Effector memory CD8-positive, alpha-beta T cell (primary cell): ENCODE measurements around the gene SPINK14.

Source experiments
- ATAC-seq: fragments of 150-1000 bp; cut with Tn5 transposase; replicated peaks from 2 replicates; pipeline ENCODE4 v1.10.0; 2021; ENCODE audit warnings: mild to moderate bottlenecking, moderate library complexity
- DNase-seq, 3 experiments: peaks; one replicate each; pipeline ENCODE4 v3.0.0; 2021
- H3K27ac Mint-ChIP-seq, 2 donors: one replicate each; pipeline ENCODE4 v1.8.0; 2022; ENCODE audit warnings: mild to moderate bottlenecking in 2 of 2, mixed read lengths in 2 of 2, moderate library complexity in 2 of 2
- H3K27me3 Mint-ChIP-seq, 2 donors: one replicate each; pipeline ENCODE4 v1.8.0; 2022; ENCODE audit warnings: mixed read lengths in 2 of 2
- H3K36me3 Mint-ChIP-seq: one replicate; pipeline ENCODE4 v1.8.0; 2022; ENCODE audit warnings: mild to moderate bottlenecking, moderate library complexity, mixed read lengths; ENCODE audit not compliant: insufficient read depth
- H3K4me1 Mint-ChIP-seq, 2 donors: one replicate each; pipeline ENCODE4 v1.8.0; 2022; ENCODE audit warnings: low read depth in 2 of 2, mixed read lengths in 2 of 2
- H3K4me3 Mint-ChIP-seq, 2 donors: one replicate each; pipeline ENCODE4 v1.8.0; 2022; ENCODE audit warnings: mild to moderate bottlenecking in 2 of 2, mixed read lengths in 2 of 2, moderate library complexity in 2 of 2
- H3K9me3 Mint-ChIP-seq, 2 donors: one replicate each; pipeline ENCODE4 v1.8.0; 2022; ENCODE audit warnings: mixed read lengths in 2 of 2

SPINK14 gene

GRCh38 chr5:148166550-148167283 is 1.6 kb upstream of the SPINK14 start:
- no peak for ATAC-seq
- H3K4me1 Mint-ChIP-seq: peaks cover 2 to 3% of the 10 kb centered on the region in 2 donors

DNA sequence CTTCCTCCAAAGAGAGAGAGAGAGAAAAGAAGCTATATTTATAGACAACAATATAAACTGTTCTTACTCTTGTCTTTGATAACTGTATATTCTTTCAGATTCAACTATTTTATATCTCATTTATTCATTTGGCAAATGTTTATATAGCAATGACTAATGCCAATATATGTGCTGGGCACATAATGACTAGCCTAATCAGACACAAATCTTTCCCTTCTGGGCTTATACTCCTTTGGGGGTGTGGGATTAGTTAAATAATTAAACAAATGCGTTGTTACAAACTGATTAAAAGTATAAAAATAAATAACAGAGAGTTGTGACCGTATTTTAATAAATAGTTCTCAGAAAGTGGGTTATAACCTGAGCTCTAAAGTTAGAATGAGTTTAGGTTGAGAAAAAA is 4.0 kb downstream of the SPINK14 start:
- ATAC-seq: no peak
- Mint-ChIP-seq H3K27ac (no peak overlapping the region), H3K27me3 (peaks cover 15 to 17% of the 10 kb centered on the region in 2 donors), H3K9me3 (no peaks in the 10 kb centered on the region), H3K4me3 (no peak overlapping the region), H3K36me3 (no peaks in the 10 kb centered on the region), H3K4me1 (no peaks in the 10 kb centered on the region)
- DNase-seq: no peak

More at GRCh38 chr5:148166550-148167283, 1.6 kb upstream of the SPINK14 start:
- no peak for DNase-seq
- Mint-ChIP-seq H3K27me3 (peaks cover 0 to 10% of the 10 kb centered on the region in 2 donors), H3K4me3 (no peak overlapping the region), H3K36me3 (no peaks in the 10 kb centered on the region), H3K9me3 (no peaks in the 10 kb centered on the region), H3K27ac (no peak overlapping the region)

DNA sequence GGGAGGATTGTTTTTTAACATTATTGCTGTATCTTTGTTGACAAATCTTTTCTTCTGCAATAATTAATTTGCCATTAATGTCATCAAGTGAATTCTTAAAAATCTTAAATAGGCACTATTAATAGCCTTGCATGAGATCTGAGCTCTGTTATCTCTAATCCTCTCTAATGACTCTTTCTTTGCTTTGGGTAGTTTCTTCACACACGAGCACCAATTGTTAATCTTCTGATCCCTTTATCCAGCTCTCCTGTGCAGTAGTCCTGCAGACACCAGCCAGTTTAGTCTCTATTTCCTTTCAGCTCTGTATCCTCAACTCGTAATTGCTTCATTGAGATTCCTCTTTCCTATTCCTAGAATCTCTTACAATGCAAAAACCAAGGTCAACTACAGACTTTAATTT is 8.1 kb downstream of the SPINK14 start:
- no peaks in the 10 kb centered on the region for H3K9me3 Mint-ChIP-seq
- H3K27me3 Mint-ChIP-seq: peaks cover 18 to 28% of the 10 kb centered on the region in 2 donors
- no peak for ATAC-seq
- no peak overlapping the region for H3K4me3 Mint-ChIP-seq
- no peak for DNase-seq
- H3K4me1 Mint-ChIP-seq: no peaks in the 10 kb centered on the region
- no peaks in the 10 kb centered on the region for H3K36me3 Mint-ChIP-seq
- H3K27ac Mint-ChIP-seq: no peak overlapping the region

- no peak for DNase-seq
- Mint-ChIP-seq H3K36me3 (no peaks in the 10 kb centered on the region), H3K9me3 (no peaks in the 10 kb centered on the region), H3K27ac (no peak overlapping the region), H3K4me1 (no peaks in the 10 kb centered on the region), H3K4me3 (no peak overlapping the region), H3K27me3 (peaks cover 18 to 28% of the 10 kb centered on the region in 2 donors)
- ATAC-seq: no peak
Measured at GRCh38 chr5:148177207-148177606, 8.9 kb downstream of the SPINK14 start.

GRCh38 chr5:148179234-148179824 is 11.0 kb downstream of the SPINK14 start:
- DNase-seq: no peak
- no peak overlapping the region for H3K27ac Mint-ChIP-seq
- no peak overlapping the region for H3K4me3 Mint-ChIP-seq
- peak; percentile 41 for ATAC-seq
- H3K27me3 Mint-ChIP-seq: peaks cover 18 to 21% of the 10 kb centered on the region in 2 donors
- no peaks in the 10 kb centered on the region for H3K36me3 Mint-ChIP-seq
- H3K4me1 Mint-ChIP-seq: no peaks in the 10 kb centered on the region
- no peaks in the 10 kb centered on the region for H3K9me3 Mint-ChIP-seq

DNA sequence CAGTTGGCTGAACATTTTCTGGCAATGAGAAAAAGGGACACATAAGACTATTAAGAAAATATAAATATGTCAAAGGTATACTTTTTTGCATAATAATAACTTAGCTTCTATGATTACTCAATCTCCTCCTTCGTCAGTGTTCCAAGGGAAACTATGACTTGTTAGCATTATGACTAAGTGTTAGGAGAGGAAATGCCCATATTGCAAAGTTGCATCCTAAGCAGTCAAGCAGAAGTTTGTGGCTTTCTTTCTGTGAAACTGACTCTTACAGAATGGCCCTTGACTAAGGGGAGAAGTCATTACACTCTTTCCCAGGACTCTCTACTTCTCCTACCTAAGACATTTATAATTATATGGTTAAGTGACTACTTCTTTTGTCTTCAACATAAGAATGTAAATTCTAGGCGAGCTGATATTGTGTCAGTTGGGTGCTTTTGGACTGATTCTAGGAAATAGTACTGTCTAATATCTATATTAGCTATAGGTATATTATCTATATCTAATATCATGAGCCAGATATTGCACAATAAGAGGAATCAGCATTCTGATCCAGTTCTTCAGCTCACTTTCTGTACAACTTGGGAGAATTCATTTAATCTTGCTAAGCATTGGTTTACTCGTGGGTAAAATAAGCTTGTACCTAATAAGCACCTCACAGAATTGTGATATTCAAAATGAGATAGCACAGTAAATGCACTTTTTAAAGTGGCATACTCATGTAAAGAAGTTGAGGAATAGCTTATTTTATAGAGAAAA is 18.1 kb downstream of the SPINK14 start:
- DNase-seq (no peak), ATAC-seq (no peak)
- no peaks in the 10 kb centered on the region for H3K4me1 Mint-ChIP-seq
- H3K36me3 Mint-ChIP-seq: no peaks in the 10 kb centered on the region
- no peaks in the 10 kb centered on the region for H3K9me3 Mint-ChIP-seq
- peaks cover 0 to 9% of the 10 kb centered on the region in 2 donors for H3K27me3 Mint-ChIP-seq
- no peak overlapping the region for H3K4me3 Mint-ChIP-seq
- H3K27ac Mint-ChIP-seq: no peak overlapping the region

GRCh38 chr5:148191010-148191409 is 22.7 kb downstream of the SPINK14 start:
- ATAC-seq: no peak

DNA sequence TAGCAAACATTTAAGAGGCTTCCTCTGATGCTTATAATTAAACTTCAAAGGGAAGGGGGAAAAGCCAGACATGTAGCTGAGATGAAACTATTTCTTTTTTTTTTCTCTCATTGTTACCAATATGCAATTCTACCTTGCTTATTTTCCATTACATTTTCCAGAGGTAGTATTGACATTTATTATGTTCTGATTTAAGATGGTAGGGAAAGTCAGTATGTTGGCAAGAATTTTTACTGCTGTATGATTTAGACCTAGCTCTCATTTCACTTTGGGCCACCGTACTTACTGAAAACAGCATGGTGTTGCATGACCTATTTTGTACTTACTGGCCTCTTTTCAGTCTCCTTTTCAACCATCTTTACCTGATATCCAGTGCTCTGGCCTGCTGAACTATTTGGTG is 24.9 kb downstream of the SPINK14 start:
- Mint-ChIP-seq H3K4me1 (no peaks in the 10 kb centered on the region), H3K4me3 (no peak overlapping the region), H3K27ac (no peak overlapping the region), H3K9me3 (no peaks in the 10 kb centered on the region), H3K36me3 (no peaks in the 10 kb centered on the region), H3K27me3 (no peaks in the 10 kb centered on the region)
- ATAC-seq (no peak), DNase-seq (no peak)

More at GRCh38 chr5:148191010-148191409, 22.7 kb downstream of the SPINK14 start:
- Mint-ChIP-seq H3K36me3 (no peaks in the 10 kb centered on the region), H3K9me3 (no peaks in the 10 kb centered on the region), H3K27ac (no peak overlapping the region), H3K27me3 (peaks cover 0 to 9% of the 10 kb centered on the region in 2 donors), H3K4me1 (no peaks in the 10 kb centered on the region), H3K4me3 (no peak overlapping the region)
- DNase-seq: no peak

- Mint-ChIP-seq H3K27me3 (no peaks in the 10 kb centered on the region), H3K36me3 (no peaks in the 10 kb centered on the region), H3K4me3 (no peak overlapping the region), H3K27ac (no peak overlapping the region), H3K9me3 (no peaks in the 10 kb centered on the region), H3K4me1 (no peaks in the 10 kb centered on the region)
- no peak for DNase-seq
- ATAC-seq: no peak
Measured at GRCh38 chr5:148201151-148201550, 32.8 kb downstream of the SPINK14 start.

DNA sequence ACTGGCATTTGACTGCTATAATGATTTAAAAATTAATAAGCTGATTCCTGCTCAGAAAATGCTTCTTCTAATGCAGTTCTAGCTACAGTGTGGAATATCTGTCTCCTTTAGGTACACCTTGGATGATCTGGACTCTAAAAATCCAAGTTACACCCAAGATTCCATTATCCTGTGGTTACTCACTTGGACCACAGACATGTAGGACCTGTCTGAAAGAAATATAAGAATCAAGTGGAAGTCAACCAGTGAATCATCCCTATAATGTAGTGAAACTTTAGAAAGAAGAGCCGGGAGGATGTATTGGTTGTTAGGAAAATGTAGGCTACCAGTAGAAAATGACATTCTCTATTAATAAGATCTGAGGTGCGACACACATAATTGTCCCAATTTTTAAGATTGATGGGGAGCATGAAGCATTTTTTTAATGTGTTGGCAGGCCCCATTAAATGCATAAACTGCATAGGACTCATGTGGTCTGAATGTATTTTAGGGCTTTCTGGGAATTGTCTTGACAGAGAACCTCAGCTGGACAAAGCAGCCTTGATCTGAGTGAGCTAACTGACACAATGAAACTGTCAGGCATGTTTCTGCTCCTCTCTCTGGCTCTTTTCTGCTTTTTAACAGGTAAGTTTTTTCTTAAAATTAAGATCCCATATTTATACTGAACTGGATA is 34.3 kb downstream of the SPINK14 start, which contains the start of gene SPINK6:
Gene SPINK6 (plus strand): TSS at position 512 of the 673 bp plus-strand sequence. CDS start 55 bp downstream, at position 567.
- peaks cover 0 to 8% of the 10 kb centered on the region in 2 donors for H3K27me3 Mint-ChIP-seq
- ATAC-seq (no peak), DNase-seq (no peak)

DNA sequence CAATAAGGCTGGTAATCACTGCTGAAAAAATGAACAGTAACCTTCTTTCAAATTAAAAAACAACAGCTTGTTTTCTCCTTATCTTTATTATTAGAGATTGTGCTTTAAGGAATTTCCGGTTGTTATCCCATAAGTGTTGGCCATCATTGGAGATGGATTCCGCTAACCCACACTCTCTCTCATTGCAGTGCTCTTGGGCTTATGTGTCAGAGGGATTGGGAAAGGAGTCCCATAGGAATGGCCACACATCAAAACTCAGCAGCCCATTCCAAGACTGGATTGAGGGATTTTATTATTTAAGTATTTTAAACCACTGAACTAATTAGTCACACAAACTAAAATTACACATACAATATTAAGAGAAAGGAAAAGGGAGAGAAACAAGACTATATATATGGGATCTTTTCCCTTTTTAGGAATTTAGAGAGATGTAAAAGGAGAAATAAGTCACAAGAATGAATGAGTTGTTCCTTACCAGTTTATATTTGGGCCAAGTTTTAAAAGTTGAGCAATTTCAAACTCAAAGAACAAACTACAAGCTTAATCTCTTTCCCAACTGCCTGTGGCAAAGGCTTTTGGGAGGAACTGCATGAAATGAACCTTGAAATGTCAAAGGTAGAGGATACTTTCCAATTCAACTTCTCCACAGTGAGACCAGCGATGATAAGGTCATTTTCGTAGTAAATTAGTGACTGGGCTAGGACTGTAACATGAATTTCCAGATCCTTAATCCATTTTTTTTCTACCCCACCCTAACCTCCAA is 36.9 kb downstream of the SPINK14 start:
- no peak for DNase-seq
- H3K4me3 Mint-ChIP-seq: no peak overlapping the region
- H3K27ac Mint-ChIP-seq: no peak overlapping the region
- H3K36me3 Mint-ChIP-seq: no peaks in the 10 kb centered on the region
- ATAC-seq: no peak
- peaks cover 0 to 8% of the 10 kb centered on the region in 2 donors for H3K27me3 Mint-ChIP-seq
- peaks cover 0 to 1% of the 10 kb centered on the region in 2 donors for H3K9me3 Mint-ChIP-seq
- no peaks in the 10 kb centered on the region for H3K4me1 Mint-ChIP-seq

More for the DNA sequence above, 34.3 kb downstream of the SPINK14 start, which contains the start of gene SPINK6:
- H3K4me3 Mint-ChIP-seq: no peak within 1 kb of the TSS
- H3K4me1 Mint-ChIP-seq: no peaks in the 10 kb centered on the region
- no peaks in the 10 kb centered on the region for H3K36me3 Mint-ChIP-seq
- H3K27ac Mint-ChIP-seq: no peak within 1 kb of the TSS
- no peaks in the 10 kb centered on the region for H3K9me3 Mint-ChIP-seq

- H3K9me3 Mint-ChIP-seq: peaks cover 0 to 1% of the 10 kb centered on the region in 2 donors
- H3K4me3 Mint-ChIP-seq: no peak overlapping the region
- ATAC-seq (no peak), DNase-seq (no peak)
- H3K4me1 Mint-ChIP-seq: no peaks in the 10 kb centered on the region
- peaks cover 0 to 8% of the 10 kb centered on the region in 2 donors for H3K27me3 Mint-ChIP-seq
- H3K27ac Mint-ChIP-seq: no peak overlapping the region
- no peaks in the 10 kb centered on the region for H3K36me3 Mint-ChIP-seq
Measured at GRCh38 chr5:148205865-148206264, 37.5 kb downstream of the SPINK14 start.
